Vagina (tissue), 2 donors: Measurements from ENCODE around the gene FHL2.

Experiments
- CTCF ChIP-seq, 3 experiments: fragments of 450-650 bp in 2 of 3; fragments of 200-600 bp in 1 of 3; sonication (generic) in 1 of 3; IDR thresholded peaks; one replicate each; pipeline ENCODE4 v1.5.1; 2017 to 2019; ENCODE audit warnings: antibody characterized with exemption in 3 of 3, mild to moderate bottlenecking in 2 of 3, moderate library complexity in 2 of 3
- POLR2A ChIP-seq, 2 donors: fragments of 450-650 bp; IDR thresholded peaks; one replicate each; pipeline ENCODE4 v1.6.1; 2017; ENCODE audit warnings: antibody characterized with exemption in 2 of 2, mild to moderate bottlenecking in 2 of 2, moderate library complexity in 2 of 2
- POLR2AphosphoS5 ChIP-seq, 2 donors: sonication (generic); formaldehyde crosslinking; IDR thresholded peaks; one replicate each; pipeline ENCODE4 v1.9.0; 2017; ENCODE audit warnings: antibody characterized with exemption in 2 of 2, mild to moderate bottlenecking in 2 of 2, low read depth in 1 of 2; ENCODE audit not compliant: insufficient read depth in 1 of 2

DNA sequence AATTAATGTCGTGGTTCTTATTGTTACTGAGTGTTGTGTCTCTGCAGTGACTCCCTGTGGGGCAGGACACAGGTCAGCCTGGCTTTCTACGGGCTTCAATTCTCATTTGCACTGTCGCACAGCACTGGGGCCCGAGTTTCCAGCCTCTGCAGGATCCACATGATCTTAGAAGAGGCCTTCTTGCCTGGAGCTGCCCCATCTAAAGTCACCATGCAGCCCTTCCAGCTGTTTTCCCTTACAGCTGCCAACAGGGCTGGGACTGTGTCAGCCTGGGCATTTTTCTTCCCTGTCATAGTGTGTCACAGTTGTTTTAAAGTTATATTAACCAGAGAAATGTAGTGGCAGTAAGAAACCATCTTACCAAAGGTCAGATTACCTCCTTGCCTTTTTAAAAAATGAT, 27.0 kb downstream of the FHL2 start:
- no peak for TF ChIP-seq CTCF (IDR thresholded peaks at IDR 0.05)
- no peak for TF ChIP-seq POLR2AphosphoS5 (IDR thresholded peaks at IDR 0.05; ENCODE audit: insufficient read depth in 1 of 2, low read depth in 1 of 2)
- no peak for TF ChIP-seq POLR2A (IDR thresholded peaks at IDR 0.05)
